Erythroblast (primary cell): Measurements from ENCODE around the gene AZIN2.

ENCODE experiments used
- GATA1 ChIP-seq: IDR thresholded peaks from 2 replicates; pipeline ENCODE4 v1.6.1; 2011; ENCODE audit warnings: low read depth, mild to moderate bottlenecking, control low read depth, low read length, moderate library complexity
- POLR2A ChIP-seq: IDR thresholded peaks from 2 replicates; pipeline ENCODE4 v1.6.1; 2011; ENCODE audit warnings: mild to moderate bottlenecking, low read length

GRCh38 chr1:33060579-33061083, 20.3 kb upstream of the AZIN2 start:
- TF ChIP-seq POLR2A (no peak), GATA1 (no peak)
